AG10803 (cell line): ENCODE measurements around the gene ATXN1.

Source experiments
- DNase-seq: peaks from one replicate; pipeline ENCODE4 v3.0.0; 2010; ENCODE audit warnings: low read depth
- H3K4me3 ChIP-seq: 2 replicates; pipeline ENCODE4 v1.5.1; 2011; ENCODE audit warnings: mild to moderate bottlenecking, low read length, control low read depth
- CTCF ChIP-seq: conservative IDR thresholded peaks from 2 replicates; pipeline ENCODE4 v1.5.1; 2011; ENCODE audit warnings: mild to moderate bottlenecking, low read length, control low read depth, inconsistent platforms

Gene ATXN1

GRCh38 chr6:16437095-16437494 is 324.2 kb downstream of the ATXN1 start:
- no peak for TF ChIP-seq CTCF
- DNase-seq, result no peak
- no peak overlapping the region for H3K4me3 ChIP-seq

GRCh38 chr6:16436550-16436949 is 324.7 kb downstream of the ATXN1 start:
- no peak for TF ChIP-seq CTCF
- H3K4me3 ChIP-seq, result no peak overlapping the region
- no peak for DNase-seq

GRCh38 chr6:16434885-16435284 is 326.4 kb downstream of the ATXN1 start:
- DNase-seq, result no peak
- no peak for TF ChIP-seq CTCF
- no peak overlapping the region for H3K4me3 ChIP-seq

GRCh38 chr6:16433338-16433890 is 327.8 kb downstream of the ATXN1 start:
- no peak for DNase-seq
- TF ChIP-seq CTCF, result no peak
- H3K4me3 ChIP-seq, result no peak overlapping the region

GRCh38 chr6:16432075-16433032 is 328.9 kb downstream of the ATXN1 start:
- H3K4me3 ChIP-seq, result no peak overlapping the region
- DNase-seq, result peak; percentile 69
- no peak for TF ChIP-seq CTCF

- no peak overlapping the region for H3K4me3 ChIP-seq
- TF ChIP-seq CTCF, result no peak
These were observed 330.2 kb downstream of the ATXN1 start for GRCh38 chr6:16431106-16431505.

More at GRCh38 chr6:16431106-16431505, 330.2 kb downstream of the ATXN1 start:
- no peak for DNase-seq
